ENCODE results near the gene SLC38A7.
"Not testable (repeated sequence)": the region's sequence is repeated elsewhere in the genome, so short reads cannot be mapped to it uniquely, and the experiment has no call there.

The SLC38A7 gene

GRCh38 chr16:58709333-58709732, 24.8 kb upstream of the SLC38A7 start:
- Histone ChIP-seq H3K36me3 (replicated peaks) (peaks cover 57% of the 10 kb centered on the region), H3K9me3 (no peaks in the 10 kb centered on the region), H3K4me1 (no peaks in the 10 kb centered on the region), H3K27me3 (ENCODE audit: low read depth) (no peaks in the 10 kb centered on the region), H3K4me3 (no peak overlapping the region)
- no peak for DNase-seq (ENCODE audit: low spot score in 2 of 2)
- in situ Hi-C loops (cut with MboI; ENCODE audit: low sequenced_read_pairs) = no loop called here

GRCh38 chr16:58699151-58699550, 14.6 kb upstream of the SLC38A7 start:
- Histone ChIP-seq H3K4me1 (no peaks in the 10 kb centered on the region; the same call in 1 of the 2 replicates), H3K36me3 (replicated peaks) (no peaks in the 10 kb centered on the region), H3K27me3 (ENCODE audit: low read depth) (no peaks in the 10 kb centered on the region), H3K4me3 (no peak overlapping the region), H3K9me3 (no peaks in the 10 kb centered on the region)
- in situ Hi-C loops (cut with MboI; ENCODE audit: low sequenced_read_pairs) = no loop called here
- peak in 1 of 2 experiments; percentile 17 for DNase-seq (ENCODE audit: low spot score in 2 of 2)

GRCh38 chr16:58695368-58695767, 10.8 kb upstream of the SLC38A7 start:
- H3K27me3 ChIP-seq (ENCODE audit: low read depth) = no peaks in the 10 kb centered on the region
- in situ Hi-C loops (cut with MboI; ENCODE audit: low sequenced_read_pairs) = no loop called here
- H3K4me3 ChIP-seq = no peak overlapping the region
- no peaks in the 10 kb centered on the region for H3K36me3 ChIP-seq (replicated peaks)
- H3K9me3 ChIP-seq = no peaks in the 10 kb centered on the region; the same call in 1 of the 2 replicates
- no peaks in the 10 kb centered on the region; the same call in 1 of the 2 replicates for H3K4me1 ChIP-seq
- DNase-seq (ENCODE audit: low spot score in 2 of 2) = no peak

GRCh38 chr16:58692450-58692849, 7.9 kb upstream of the SLC38A7 start:
- Histone ChIP-seq H3K36me3 (replicated peaks) (no peaks in the 10 kb centered on the region), H3K9me3 (no peaks in the 10 kb centered on the region; the same call in 1 of the 2 replicates), H3K27me3 (ENCODE audit: low read depth) (no peaks in the 10 kb centered on the region), H3K4me3 (no peak overlapping the region), H3K4me1 (no peaks in the 10 kb centered on the region)
- in situ Hi-C loops (cut with MboI; ENCODE audit: low sequenced_read_pairs) = no loop called here
- no peak for DNase-seq (ENCODE audit: low spot score in 2 of 2)

GRCh38 chr16:58686985-58687706, 2.6 kb upstream of the SLC38A7 start:
- H3K4me1 ChIP-seq; DNase-seq (ENCODE audit: low spot score in 2 of 2); H3K27me3 ChIP-seq (ENCODE audit: low read depth); H3K36me3 ChIP-seq (replicated peaks); in situ Hi-C loops (cut with MboI; ENCODE audit: low sequenced_read_pairs); H3K9me3 ChIP-seq; H3K4me3 ChIP-seq: not testable (repeated sequence)

- in situ Hi-C loops (cut with MboI; ENCODE audit: low sequenced_read_pairs) = no loop called here
- DNase-seq (ENCODE audit: low spot score in 2 of 2) = no peak
- Histone ChIP-seq H3K4me3 (peak overlapping the region; percentile 73), H3K36me3 (replicated peaks) (no peaks in the 10 kb centered on the region), H3K27me3 (ENCODE audit: low read depth) (no peaks in the 10 kb centered on the region), H3K4me1 (peaks cover 6% of the 10 kb centered on the region), H3K9me3 (no peaks in the 10 kb centered on the region)
Observed at GRCh38 chr16:58685084-58685449, 497 bp upstream of the SLC38A7 start.

GRCh38 chr16:58684001-58684353, 593 bp downstream of the SLC38A7 start:
- Histone ChIP-seq H3K27me3 (ENCODE audit: low read depth) (no peaks in the 10 kb centered on the region), H3K36me3 (replicated peaks) (no peaks in the 10 kb centered on the region), H3K9me3 (no peaks in the 10 kb centered on the region), H3K4me1 (peaks cover 6% of the 10 kb centered on the region), H3K4me3 (peak overlapping the region; percentile 73)
- in situ Hi-C loops (cut with MboI; ENCODE audit: low sequenced_read_pairs) = no loop called here
- no peak for DNase-seq (ENCODE audit: low spot score in 2 of 2)

GRCh38 chr16:58679763-58680162, 4.8 kb downstream of the SLC38A7 start:
- peaks cover 6% of the 10 kb centered on the region for H3K4me1 ChIP-seq
- no peak for DNase-seq (ENCODE audit: low spot score in 2 of 2)
- H3K4me3 ChIP-seq = no peak overlapping the region
- in situ Hi-C loops (cut with MboI; ENCODE audit: low sequenced_read_pairs) = no loop called here
- H3K9me3 ChIP-seq = no peaks in the 10 kb centered on the region
- H3K36me3 ChIP-seq (replicated peaks) = no peaks in the 10 kb centered on the region; the same call in 1 of the 2 replicates
- no peaks in the 10 kb centered on the region for H3K27me3 ChIP-seq (ENCODE audit: low read depth)

GRCh38 chr16:58678716-58679115, 5.9 kb downstream of the SLC38A7 start:
- H3K36me3 ChIP-seq (replicated peaks) = no peaks in the 10 kb centered on the region; the same call in 1 of the 2 replicates
- DNase-seq (ENCODE audit: low spot score in 2 of 2) = no peak
- no peaks in the 10 kb centered on the region for H3K27me3 ChIP-seq (ENCODE audit: low read depth)
- H3K4me3 ChIP-seq = no peak overlapping the region
- no peaks in the 10 kb centered on the region for H3K9me3 ChIP-seq
- peaks cover 2% of the 10 kb centered on the region for H3K4me1 ChIP-seq
- in situ Hi-C loops (cut with MboI; ENCODE audit: low sequenced_read_pairs) = no loop called here

GRCh38 chr16:58678269-58678668, 6.3 kb downstream of the SLC38A7 start:
- no peak overlapping the region for H3K4me3 ChIP-seq
- no peaks in the 10 kb centered on the region for H3K9me3 ChIP-seq
- no peaks in the 10 kb centered on the region; the same call in 1 of the 2 replicates for H3K36me3 ChIP-seq (replicated peaks)
- H3K27me3 ChIP-seq (ENCODE audit: low read depth) = no peaks in the 10 kb centered on the region
- no peak for DNase-seq (ENCODE audit: low spot score in 2 of 2)
- no peaks in the 10 kb centered on the region for H3K4me1 ChIP-seq
- in situ Hi-C loops (cut with MboI; ENCODE audit: low sequenced_read_pairs) = no loop called here

- H3K36me3 ChIP-seq (replicated peaks) = no peaks in the 10 kb centered on the region; the same call in 1 of the 2 replicates
- in situ Hi-C loops (cut with MboI; ENCODE audit: low sequenced_read_pairs) = no loop called here
- no peaks in the 10 kb centered on the region for H3K27me3 ChIP-seq (ENCODE audit: low read depth)
- H3K4me3 ChIP-seq = no peak overlapping the region
- H3K9me3 ChIP-seq = no peaks in the 10 kb centered on the region
- no peak for DNase-seq (ENCODE audit: low spot score in 2 of 2)
- H3K4me1 ChIP-seq = no peaks in the 10 kb centered on the region
Observed at GRCh38 chr16:58670946-58671583, 13.5 kb downstream of the SLC38A7 start.

GRCh38 chr16:58670177-58670576, 14.4 kb downstream of the SLC38A7 start:
- Histone ChIP-seq H3K27me3 (ENCODE audit: low read depth) (no peaks in the 10 kb centered on the region), H3K9me3 (no peaks in the 10 kb centered on the region), H3K36me3 (replicated peaks) (no peaks in the 10 kb centered on the region; the same call in 1 of the 2 replicates), H3K4me1 (no peaks in the 10 kb centered on the region), H3K4me3 (no peak overlapping the region)
- in situ Hi-C loops (cut with MboI; ENCODE audit: low sequenced_read_pairs) = no loop called here
- no peak for DNase-seq (ENCODE audit: low spot score in 2 of 2)

GRCh38 chr16:58665200-58665599, 19.4 kb downstream of the SLC38A7 start:
- no peaks in the 10 kb centered on the region for H3K4me1 ChIP-seq
- in situ Hi-C loops (cut with MboI; ENCODE audit: low sequenced_read_pairs) = no loop called here
- DNase-seq (ENCODE audit: low spot score in 2 of 2) = no peak
- no peaks in the 10 kb centered on the region for H3K27me3 ChIP-seq (ENCODE audit: low read depth)
- H3K4me3 ChIP-seq = no peak overlapping the region
- H3K36me3 ChIP-seq (replicated peaks) = no peaks in the 10 kb centered on the region
- H3K9me3 ChIP-seq = no peaks in the 10 kb centered on the region

- Histone ChIP-seq H3K4me3 (no peak overlapping the region), H3K27me3 (ENCODE audit: low read depth) (no peaks in the 10 kb centered on the region), H3K36me3 (replicated peaks) (no peaks in the 10 kb centered on the region), H3K4me1 (no peaks in the 10 kb centered on the region), H3K9me3 (no peaks in the 10 kb centered on the region)
- peak; percentile 57 to 81 for DNase-seq (ENCODE audit: low spot score in 2 of 2)
- in situ Hi-C loops (cut with MboI; ENCODE audit: low sequenced_read_pairs) = no loop called here
Observed at GRCh38 chr16:58661199-58661830, 23.3 kb downstream of the SLC38A7 start.

Measured in HAP-1 (cell line).